ENCODE data around the gene ESRP2.

Gene ESRP2

GRCh38 chr16:68246121-68246520, 10.2 kb upstream of the ESRP2 start:
- Histone ChIP-seq H3K27me3 (ENCODE audit: insufficient read depth, poor library complexity, severe bottlenecking) (no peaks in the 10 kb centered on the region), H3K4me3 (replicated peaks; ENCODE audit: insufficient read depth, low read length) (peak overlapping the region; percentile 98), H3K27ac (replicated peaks) (no peak overlapping the region)
- DNase-seq (ENCODE audit: low read depth in 1 of 2, low spot score in 1 of 2) = no peak
- TF ChIP-seq POLR2AphosphoS5 (IDR thresholded peaks at IDR 0.05; ENCODE audit: low read depth) = no peak
- TF ChIP-seq GABPA (IDR thresholded peaks at IDR 0.05; ENCODE audit: low read depth) = no peak
- TF ChIP-seq SPI1 (IDR thresholded peaks at IDR 0.05; ENCODE audit: borderline replicate concordance, low read depth) = no peak
- no peak for TF ChIP-seq CTCF (IDR thresholded peaks at IDR 0.05; ENCODE audit: insufficient read depth, low read length)
- TF ChIP-seq, protein P1, sequence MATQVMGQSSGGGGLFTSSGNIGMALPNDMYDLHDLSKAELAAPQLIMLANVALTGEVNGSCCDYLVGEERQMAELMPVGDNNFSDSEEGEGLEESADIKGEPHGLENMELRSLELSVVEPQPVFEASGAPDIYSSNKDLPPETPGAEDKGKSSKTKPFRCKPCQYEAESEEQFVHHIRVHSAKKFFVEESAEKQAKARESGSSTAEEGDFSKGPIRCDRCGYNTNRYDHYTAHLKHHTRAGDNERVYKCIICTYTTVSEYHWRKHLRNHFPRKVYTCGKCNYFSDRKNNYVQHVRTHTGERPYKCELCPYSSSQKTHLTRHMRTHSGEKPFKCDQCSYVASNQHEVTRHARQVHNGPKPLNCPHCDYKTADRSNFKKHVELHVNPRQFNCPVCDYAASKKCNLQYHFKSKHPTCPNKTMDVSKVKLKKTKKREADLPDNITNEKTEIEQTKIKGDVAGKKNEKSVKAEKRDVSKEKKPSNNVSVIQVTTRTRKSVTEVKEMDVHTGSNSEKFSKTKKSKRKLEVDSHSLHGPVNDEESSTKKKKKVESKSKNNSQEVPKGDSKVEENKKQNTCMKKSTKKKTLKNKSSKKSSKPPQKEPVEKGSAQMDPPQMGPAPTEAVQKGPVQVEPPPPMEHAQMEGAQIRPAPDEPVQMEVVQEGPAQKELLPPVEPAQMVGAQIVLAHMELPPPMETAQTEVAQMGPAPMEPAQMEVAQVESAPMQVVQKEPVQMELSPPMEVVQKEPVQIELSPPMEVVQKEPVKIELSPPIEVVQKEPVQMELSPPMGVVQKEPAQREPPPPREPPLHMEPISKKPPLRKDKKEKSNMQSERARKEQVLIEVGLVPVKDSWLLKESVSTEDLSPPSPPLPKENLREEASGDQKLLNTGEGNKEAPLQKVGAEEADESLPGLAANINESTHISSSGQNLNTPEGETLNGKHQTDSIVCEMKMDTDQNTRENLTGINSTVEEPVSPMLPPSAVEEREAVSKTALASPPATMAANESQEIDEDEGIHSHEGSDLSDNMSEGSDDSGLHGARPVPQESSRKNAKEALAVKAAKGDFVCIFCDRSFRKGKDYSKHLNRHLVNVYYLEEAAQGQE (IDR thresholded peaks at IDR 0.05; ENCODE audit: insufficient replicate concordance, low read depth) = no peak

- Histone ChIP-seq H3K27ac (replicated peaks) (peak within 1 kb of the TSS; percentile 58), H3K4me3 (replicated peaks; ENCODE audit: insufficient read depth, low read length) (peak within 1 kb of the TSS; percentile 98), H3K27me3 (ENCODE audit: insufficient read depth, poor library complexity, severe bottlenecking) (no peaks in the 10 kb centered on the region)
- TF ChIP-seq POLR2AphosphoS5 (IDR thresholded peaks at IDR 0.05; ENCODE audit: low read depth) = peak; percentile 30; the same call in 1 of the 2 replicates
- no peak for TF ChIP-seq CTCF (IDR thresholded peaks at IDR 0.05; ENCODE audit: insufficient read depth, low read length)
- TF ChIP-seq GABPA (IDR thresholded peaks at IDR 0.05; ENCODE audit: low read depth) = no peak
- TF ChIP-seq, protein P1 (IDR thresholded peaks at IDR 0.05; ENCODE audit: insufficient replicate concordance, low read depth) = no peak
- peak; percentile 36; the same call in 1 of the 2 replicates for TF ChIP-seq SPI1 (IDR thresholded peaks at IDR 0.05; ENCODE audit: borderline replicate concordance, low read depth)
- peak; percentile 94 to 96 for DNase-seq (ENCODE audit: low read depth in 1 of 2, low spot score in 1 of 2)
Measured at GRCh38 chr16:68244903-68245853, 9.3 kb upstream of the ESRP2 start, which contains the start of gene PLA2G15. Gene PLA2G15 (plus strand): TSS chr16:68245373. CDS start chr16:68245427, 54 bp downstream.

DNA sequence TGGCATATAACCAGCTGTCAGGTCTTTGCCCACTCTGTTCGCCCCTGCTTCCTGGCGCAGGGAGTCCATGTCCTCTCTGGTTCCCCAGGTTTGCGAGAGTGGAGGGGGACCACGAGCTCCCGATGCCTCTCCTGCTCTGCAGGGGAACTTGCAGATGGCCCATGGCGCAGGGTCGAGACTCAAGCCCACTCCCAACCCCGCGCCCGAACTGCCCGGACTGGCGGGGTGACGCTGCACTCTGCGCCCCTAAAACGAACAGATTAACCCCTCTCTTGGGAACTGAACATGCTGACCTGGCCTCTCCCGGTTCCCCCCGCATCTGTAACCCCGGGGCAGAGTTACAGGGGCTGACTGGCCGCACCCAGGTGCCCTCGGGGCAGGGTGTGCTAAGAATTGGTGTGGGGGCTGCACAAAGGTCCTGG, 8.6 kb upstream of the ESRP2 start:
- TF ChIP-seq, protein P1 (IDR thresholded peaks at IDR 0.05; ENCODE audit: insufficient replicate concordance, low read depth) = no peak
- TF ChIP-seq GABPA (IDR thresholded peaks at IDR 0.05; ENCODE audit: low read depth) = 0 out of 2 replicates have a peak, but pooled peaks have one; percentile 10
- no peak for DNase-seq (ENCODE audit: low read depth in 1 of 2, low spot score in 1 of 2)
- H3K4me3 ChIP-seq (replicated peaks; ENCODE audit: insufficient read depth, low read length) = peak overlapping the region; percentile 98
- H3K27ac ChIP-seq (replicated peaks) = peak overlapping the region; percentile 58
- H3K27me3 ChIP-seq (ENCODE audit: insufficient read depth, poor library complexity, severe bottlenecking) = no peaks in the 10 kb centered on the region
